ENCODE measurements around the gene ZBTB7C.

Gene ZBTB7C

GRCh38 chr18:48164116-48164515 is 245.1 kb downstream of the ZBTB7C start:
- no peak for DNase-seq (ENCODE audit: low read depth in 2 of 2)

DNA sequence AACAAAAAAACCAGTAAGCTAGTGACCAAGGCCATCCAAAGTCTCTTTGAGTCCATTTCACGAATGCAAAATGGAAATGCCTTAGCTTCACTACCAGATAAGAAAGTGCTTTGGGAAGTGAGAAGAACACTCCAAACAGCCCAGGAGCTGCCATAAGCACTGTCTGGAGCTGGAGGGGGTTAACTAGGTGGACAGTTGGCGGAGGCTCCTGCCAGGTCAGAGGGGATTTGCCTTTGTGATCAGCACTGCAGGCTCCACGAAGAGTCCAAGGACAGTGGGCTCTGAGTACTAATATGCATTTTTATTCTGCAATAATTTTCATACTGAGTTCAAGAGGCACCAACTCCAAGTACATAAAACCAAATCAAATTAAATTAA is 245.5 kb downstream of the ZBTB7C start:
- DNase-seq (ENCODE audit: low read depth in 2 of 2), result no peak

DNA sequence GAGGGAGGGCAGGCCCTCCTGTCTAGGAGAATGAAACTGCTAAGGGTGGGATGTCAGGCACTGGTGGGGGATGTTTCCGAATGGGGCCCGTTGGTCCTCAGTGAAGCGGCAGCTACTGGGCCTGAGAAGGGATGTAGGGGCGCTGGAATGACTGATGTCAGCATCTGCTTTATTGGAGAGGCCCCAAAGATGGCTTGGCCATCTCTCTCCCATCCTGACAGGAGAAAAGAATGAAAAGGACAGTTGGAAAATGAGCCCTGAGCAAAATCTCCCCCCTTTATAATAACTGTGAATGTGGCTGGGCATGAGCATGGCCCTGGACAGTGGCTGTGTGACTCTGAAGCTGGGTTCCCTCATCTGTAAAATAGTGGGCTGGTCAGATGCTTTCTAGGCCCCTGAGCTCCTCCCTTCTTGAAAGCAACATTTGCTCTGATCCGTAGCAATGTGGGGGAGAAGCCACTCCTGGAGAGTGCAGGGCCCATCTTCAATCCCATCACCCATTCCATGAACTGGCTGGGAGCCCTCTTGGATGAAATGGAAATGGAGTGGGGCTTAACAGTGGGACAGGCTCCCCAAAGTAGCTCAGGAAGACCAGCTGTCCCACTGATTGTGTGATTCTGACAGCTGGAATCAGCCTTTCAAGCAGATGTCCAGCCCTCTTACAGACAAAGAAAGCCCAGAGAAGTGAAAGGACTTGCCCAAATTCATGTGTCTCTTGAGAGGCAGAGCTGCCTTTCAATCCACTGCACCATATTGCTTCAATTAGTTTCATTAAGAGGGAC is 246.0 kb downstream of the ZBTB7C start:
- no peak for DNase-seq (ENCODE audit: low read depth in 2 of 2)

DNA sequence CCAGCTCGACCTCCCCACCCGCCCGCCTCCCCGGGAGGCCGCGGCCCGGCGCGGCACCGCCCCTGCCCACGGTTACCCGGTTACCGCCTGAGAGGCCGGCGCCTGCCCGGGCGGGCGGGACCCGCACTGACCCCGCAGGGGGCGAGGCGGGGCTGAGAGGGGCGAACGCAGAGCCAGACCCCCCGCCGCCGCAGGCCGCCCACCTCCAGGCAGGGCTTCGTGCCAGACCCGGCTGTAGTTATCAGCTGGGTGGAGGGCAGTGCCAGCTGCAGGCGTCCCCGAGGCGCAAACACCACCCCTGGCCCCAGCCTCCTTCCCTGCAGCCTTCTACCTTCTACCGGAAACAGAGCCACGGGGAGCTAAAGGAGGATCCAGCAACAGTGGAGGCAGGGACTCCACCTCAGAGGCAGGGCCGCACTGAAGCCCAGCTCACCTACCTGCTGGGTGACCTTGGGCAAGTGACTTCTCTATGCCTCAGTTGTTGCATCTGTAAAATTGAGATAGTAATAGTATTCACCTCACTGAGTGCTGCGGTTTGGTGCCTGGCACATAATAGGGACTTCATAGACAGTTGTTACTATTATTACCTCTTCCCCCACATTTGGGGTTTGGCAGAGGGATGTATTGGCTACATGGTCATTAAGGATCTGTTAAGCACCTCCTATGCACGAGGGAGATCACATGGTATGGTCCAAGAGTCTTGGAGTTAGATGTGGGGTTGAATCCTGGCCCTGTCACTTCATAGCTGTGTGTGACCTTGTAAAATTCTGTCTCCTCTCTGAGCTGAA is 247.1 kb downstream of the ZBTB7C start:
- no peak for DNase-seq (ENCODE audit: low read depth in 2 of 2)

DNA sequence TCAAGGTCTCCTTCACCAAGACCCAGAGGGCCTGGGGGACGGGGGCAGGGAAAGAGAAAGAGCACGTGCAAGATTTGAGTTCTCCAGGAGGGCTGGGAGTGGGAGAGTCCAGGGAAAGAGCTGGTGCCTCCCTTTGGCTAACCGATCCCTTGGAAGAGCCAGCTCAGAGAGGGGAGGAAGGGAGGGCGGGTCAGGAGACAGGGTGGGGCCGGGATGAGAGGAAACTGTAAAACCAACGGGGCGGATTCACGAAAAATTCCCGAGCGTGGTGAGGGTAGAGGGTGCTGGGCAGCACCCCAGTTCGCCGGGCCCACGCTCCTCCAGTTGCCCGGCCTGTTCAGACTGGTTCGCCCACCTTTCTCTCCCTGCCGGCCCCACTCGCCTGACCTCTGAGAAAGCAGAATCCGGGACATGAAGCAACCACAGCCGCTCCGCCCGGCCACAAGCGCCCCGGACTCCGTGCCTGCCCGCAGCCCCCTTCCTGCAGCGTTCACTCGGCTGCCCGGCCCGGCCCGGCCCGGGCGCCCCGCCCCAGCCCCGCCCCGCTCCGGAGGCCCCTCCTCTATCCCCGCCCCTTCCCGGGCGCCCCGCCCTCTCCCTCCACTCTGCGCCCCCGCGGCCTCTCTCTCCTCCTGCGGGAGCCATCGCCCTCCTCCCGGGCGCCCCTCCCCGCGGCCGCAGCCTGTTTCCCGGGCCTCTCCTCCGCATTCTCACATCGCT is 247.8 kb downstream of the ZBTB7C start:
- peak; percentile 27 to 32 for DNase-seq (ENCODE audit: low read depth in 2 of 2)

DNA sequence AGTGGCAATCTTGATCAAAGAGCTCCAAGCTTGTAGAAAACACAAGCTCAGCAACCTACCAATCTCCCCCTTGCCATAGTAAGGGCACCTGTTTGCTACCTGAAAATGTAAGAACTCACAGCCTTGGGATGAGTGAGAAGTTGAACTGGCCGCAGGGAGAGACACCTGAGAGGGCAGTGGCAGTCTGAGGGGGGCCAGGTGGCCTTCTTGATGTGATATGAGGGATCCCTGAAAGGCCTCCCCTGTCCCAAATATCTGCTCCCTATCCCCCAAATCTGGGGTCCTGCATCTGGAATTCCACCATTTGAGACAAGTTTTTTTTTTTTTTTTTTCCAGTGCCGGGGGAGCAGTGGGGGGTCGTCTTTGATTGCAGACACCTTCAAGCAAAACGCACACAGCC is 248.6 kb downstream of the ZBTB7C start:
- DNase-seq (ENCODE audit: low read depth in 2 of 2), result no peak

GRCh38 chr18:48159816-48160215 is 249.4 kb downstream of the ZBTB7C start:
- no peak for DNase-seq (ENCODE audit: low read depth in 2 of 2)

DNA sequence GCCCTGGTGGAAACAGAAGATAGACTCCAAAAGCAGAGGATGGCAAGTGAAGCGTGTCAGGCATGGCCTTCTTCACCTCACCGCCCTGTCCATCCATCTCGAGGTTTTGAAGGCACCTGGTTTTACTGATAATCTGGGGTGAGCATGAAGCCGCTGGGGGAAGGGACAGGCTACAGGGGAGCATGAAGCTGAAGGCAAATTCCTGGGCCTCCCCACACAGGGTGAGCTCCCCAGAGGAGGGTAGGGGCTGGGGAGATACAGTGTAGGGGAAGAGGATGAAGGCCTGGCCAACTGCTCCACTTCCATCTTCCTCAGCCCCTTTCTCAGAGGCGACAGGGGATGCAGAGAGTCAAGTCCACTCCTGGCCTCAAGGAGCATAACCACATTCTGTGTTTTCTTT is 250.5 kb downstream of the ZBTB7C start:
- no peak for DNase-seq (ENCODE audit: low read depth in 2 of 2)

DNA sequence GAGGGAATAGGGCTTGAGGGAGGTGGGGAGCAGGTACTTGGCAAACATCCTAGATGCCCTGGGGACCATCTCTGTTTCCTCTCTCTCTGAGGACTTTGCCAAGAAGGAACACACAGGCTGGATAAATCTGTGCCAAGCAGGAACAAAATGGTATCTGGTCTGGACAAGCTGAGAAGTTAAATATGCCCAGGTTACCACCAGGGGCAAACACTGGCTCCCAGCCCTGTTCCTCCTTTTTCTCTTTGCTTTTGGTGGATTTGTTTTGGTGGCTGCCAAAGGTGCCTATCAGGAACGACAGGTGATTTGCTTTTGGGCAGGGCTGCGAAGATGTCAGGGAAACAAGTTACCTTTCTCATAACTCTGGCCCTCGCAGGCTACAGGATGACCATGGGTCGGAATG is 251.2 kb downstream of the ZBTB7C start:
- DNase-seq (ENCODE audit: low read depth in 2 of 2), result no peak

DNA sequence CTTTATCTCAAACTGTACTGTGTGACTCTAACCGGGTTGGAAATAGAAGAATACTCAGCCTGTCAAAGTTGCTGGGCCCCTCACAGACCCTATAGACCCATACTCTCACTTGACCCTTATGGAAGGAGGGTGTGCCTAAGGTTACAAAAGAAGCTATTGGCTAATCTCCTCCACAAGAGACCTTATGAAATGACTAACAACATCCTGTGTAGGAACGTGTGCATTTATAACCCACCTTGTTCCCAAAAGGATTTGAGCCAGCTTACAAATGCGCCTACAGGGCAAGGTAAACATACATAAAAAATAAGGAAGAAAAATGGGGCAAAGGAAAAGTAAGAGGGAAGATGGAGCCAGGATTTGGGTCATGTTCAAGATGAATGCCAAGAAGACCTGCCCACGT is 253.3 kb downstream of the ZBTB7C start:
- DNase-seq (ENCODE audit: low read depth in 2 of 2), result no peak

DNA sequence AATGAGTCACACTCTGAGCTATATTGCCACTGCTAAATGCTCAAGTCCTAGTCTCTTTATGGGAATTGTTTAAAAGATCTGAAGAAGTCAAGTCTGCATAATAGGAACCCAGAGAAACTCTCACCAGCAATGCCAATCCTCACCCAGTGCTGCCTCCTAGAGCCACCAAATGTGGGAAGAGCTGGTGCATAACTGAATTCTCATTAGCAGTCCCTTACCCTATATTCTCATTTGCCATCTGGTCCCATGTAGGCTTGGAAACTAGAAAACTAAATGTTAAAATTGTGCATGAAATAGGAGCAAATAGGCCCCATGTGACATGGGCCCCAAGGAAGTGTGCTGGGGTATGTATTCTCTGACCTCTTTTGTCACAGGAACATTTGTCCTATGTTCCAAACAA is 254.4 kb downstream of the ZBTB7C start:
- DNase-seq (ENCODE audit: low read depth in 2 of 2), result no peak

DNA sequence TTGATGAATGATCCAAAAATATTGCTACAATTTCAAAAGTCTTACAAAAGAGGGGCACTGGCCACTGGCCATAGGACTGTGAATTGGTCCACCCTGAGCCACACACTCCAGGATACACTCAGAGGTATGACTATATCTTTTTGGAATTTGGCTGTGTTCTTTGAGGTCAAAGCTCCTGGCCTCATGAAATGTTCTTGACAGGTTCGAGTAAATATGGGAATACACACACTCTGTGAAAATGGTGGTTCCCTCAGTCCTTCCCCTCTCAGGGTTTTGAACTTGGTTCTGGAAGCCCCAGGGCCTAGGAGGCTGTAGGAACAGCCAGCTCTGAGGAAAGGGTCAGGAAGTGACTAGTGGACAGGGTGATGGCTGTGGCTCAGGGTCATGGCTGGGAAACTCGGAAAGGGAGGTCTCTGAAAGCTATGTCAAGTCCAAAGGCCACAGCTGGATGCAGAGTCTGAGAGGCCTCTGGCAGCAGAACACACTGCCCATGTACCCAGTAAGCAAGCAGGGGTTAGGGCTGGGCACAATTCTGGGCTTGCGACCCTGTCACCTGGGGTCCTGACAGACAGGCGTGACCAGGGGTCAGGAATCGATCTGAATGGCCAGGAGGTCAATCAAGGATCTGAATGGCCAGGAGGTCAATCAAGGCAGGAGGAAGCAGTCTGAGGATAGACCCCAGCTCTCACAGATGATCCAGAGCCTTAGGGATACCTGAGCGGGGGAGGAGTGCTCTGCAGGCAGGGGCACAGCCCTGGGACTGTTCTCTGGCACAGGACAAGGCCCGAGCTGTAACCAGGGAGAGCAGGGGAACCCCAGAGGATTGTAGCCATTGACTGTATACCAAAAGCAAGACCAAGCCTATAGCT is 255.3 kb downstream of the ZBTB7C start:
- no peak for DNase-seq (ENCODE audit: low read depth in 2 of 2)

GRCh38 chr18:48152549-48152948 is 256.6 kb downstream of the ZBTB7C start:
- no peak for DNase-seq (ENCODE audit: low read depth in 2 of 2)

- no peak for DNase-seq (ENCODE audit: low read depth in 2 of 2)
These were observed 257.6 kb downstream of the ZBTB7C start for GRCh38 chr18:48151421-48152065.

- no peak for DNase-seq (ENCODE audit: low read depth in 2 of 2)
These were observed 260.0 kb downstream of the ZBTB7C start for GRCh38 chr18:48149020-48149685.

GRCh38 chr18:48142994-48143393 is 266.2 kb downstream of the ZBTB7C start:
- DNase-seq (ENCODE audit: low read depth in 2 of 2), result no peak

GRCh38 chr18:48142353-48142752 is 266.8 kb downstream of the ZBTB7C start:
- DNase-seq (ENCODE audit: low read depth in 2 of 2), result no peak

DNA sequence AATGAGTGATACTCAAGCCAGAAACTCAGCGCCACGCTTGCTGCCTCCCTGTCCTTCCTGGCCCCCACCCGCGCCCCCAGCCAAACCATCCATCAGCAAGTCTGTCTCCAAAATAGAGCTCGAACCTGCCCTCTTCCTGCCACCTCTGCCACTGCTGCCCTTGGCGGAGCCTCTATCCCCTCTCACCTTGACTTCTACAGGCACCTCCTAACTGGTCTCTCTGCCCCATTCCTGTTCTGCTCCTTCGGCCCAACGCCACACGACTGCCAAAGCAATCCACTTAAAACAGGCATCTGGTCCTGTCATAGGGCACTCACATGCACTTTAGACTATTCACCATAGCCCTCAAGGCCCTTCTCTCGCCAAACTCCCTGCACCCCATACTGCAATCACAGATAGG is 268.5 kb downstream of the ZBTB7C start:
- DNase-seq (ENCODE audit: low read depth in 2 of 2), result no peak

GRCh38 chr18:48139431-48140347 is 269.5 kb downstream of the ZBTB7C start:
- DNase-seq (ENCODE audit: low read depth in 2 of 2), result no peak

Measured in stimulated activated CD8-positive, alpha-beta memory T cell treated with anti-CD3 and anti-CD28 coated beads, Interleukin-7, amount 100 ng/mL, for 1 hour (primary cell).